Activated naive CD8-positive, alpha-beta T cell (primary cell): ENCODE results near the gene POU2F1.
"Not testable (repeated sequence)": the region's sequence is repeated elsewhere in the genome, so short reads cannot be mapped to it uniquely, and the experiment has no call there.

Experiments
- H3K27ac Mint-ChIP-seq: one replicate; pipeline ENCODE4 v1.8.0; 2021; ENCODE audit warnings: mixed read lengths
- H3K27me3 Mint-ChIP-seq: one replicate; pipeline ENCODE4 v1.8.0; 2021; ENCODE audit warnings: mixed read lengths
- H3K36me3 Mint-ChIP-seq: one replicate; pipeline ENCODE4 v1.8.0; 2021; ENCODE audit warnings: mixed read lengths
- H3K4me1 Mint-ChIP-seq: one replicate; pipeline ENCODE4 v1.8.0; 2021; ENCODE audit warnings: low read depth, mixed read lengths
- H3K4me3 Mint-ChIP-seq: one replicate; pipeline ENCODE4 v1.8.0; 2021; ENCODE audit warnings: mild to moderate bottlenecking, mixed read lengths
- H3K9me3 Mint-ChIP-seq: one replicate; pipeline ENCODE4 v1.8.0; 2021; ENCODE audit warnings: low read depth, mixed read lengths

The POU2F1 gene

DNA sequence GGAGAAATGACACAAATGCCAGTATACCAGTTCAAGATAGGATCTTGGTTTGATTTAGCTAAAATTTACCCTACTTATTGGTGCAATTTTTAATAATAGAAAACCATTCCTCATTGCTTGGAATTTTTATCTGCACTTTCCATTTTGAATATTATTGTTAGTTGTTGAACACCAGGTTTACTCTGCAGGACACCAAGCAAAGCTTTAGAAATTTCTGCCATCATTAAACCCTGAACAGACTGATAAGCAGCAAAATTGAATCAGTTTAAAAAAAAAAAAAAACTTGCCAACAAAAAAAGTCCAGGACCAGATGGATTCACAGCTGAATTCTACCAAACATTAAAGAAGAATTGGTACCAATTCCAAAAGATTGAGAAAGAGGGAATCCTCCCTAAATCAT is 71.5 kb downstream of the POU2F1 start:
- peaks cover 23% of the 10 kb centered on the region for H3K4me1 Mint-ChIP-seq
- H3K36me3 Mint-ChIP-seq: peaks cover 8% of the 10 kb centered on the region
- no peaks in the 10 kb centered on the region for H3K9me3 Mint-ChIP-seq

DNA sequence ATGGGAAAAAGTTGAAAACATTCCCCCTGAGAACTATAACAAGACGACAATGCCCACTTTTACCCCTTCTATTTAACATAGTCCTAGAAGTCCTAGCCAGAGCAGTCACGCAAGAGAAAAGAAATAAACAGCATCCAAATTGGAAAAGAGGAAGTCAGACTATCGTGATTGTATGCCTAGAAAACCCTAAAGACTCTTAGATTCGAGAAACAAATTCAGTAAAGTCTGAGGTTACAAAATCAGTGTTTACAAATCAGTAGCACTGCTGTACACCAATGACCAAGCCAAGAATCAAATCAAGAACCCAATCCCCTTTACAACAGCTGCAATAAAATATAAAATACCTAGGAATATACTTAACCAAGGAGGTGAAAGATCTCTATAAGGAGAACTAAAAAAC is 72.4 kb downstream of the POU2F1 start:
- no peaks in the 10 kb centered on the region for H3K27me3 Mint-ChIP-seq
- no peak overlapping the region for H3K27ac Mint-ChIP-seq
- peaks cover 8% of the 10 kb centered on the region for H3K36me3 Mint-ChIP-seq
- no peaks in the 10 kb centered on the region for H3K9me3 Mint-ChIP-seq
- H3K4me3 Mint-ChIP-seq: no peak overlapping the region
- H3K4me1 Mint-ChIP-seq: peaks cover 21% of the 10 kb centered on the region

More for the DNA sequence above, 71.5 kb downstream of the POU2F1 start:
- Mint-ChIP-seq H3K27me3 (no peaks in the 10 kb centered on the region), H3K27ac (no peak overlapping the region), H3K4me3 (no peak overlapping the region)

DNA sequence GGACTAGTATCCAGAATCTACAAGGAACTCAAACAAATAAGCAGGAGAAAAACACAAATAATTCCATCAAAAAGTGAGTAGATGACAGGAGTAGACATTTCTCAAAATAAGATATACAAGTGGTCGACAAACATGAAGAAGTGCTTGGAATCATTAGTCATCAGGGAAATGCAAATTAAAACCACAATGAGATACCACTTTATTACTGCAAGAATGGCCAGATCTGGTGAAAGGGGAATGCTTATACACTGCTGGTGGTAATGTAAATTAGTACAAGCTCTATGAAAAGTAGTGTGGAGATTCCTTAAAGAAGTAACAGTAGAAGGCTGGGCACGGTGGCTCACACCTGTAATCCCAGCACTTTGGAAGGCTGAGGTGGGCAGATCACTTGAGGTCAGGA is 73.8 kb downstream of the POU2F1 start:
- Mint-ChIP-seq H3K27me3 (no peaks in the 10 kb centered on the region), H3K4me3 (no peak overlapping the region), H3K27ac (no peak overlapping the region), H3K9me3 (no peaks in the 10 kb centered on the region), H3K4me1 (peaks cover 17% of the 10 kb centered on the region), H3K36me3 (peaks cover 10% of the 10 kb centered on the region)

DNA sequence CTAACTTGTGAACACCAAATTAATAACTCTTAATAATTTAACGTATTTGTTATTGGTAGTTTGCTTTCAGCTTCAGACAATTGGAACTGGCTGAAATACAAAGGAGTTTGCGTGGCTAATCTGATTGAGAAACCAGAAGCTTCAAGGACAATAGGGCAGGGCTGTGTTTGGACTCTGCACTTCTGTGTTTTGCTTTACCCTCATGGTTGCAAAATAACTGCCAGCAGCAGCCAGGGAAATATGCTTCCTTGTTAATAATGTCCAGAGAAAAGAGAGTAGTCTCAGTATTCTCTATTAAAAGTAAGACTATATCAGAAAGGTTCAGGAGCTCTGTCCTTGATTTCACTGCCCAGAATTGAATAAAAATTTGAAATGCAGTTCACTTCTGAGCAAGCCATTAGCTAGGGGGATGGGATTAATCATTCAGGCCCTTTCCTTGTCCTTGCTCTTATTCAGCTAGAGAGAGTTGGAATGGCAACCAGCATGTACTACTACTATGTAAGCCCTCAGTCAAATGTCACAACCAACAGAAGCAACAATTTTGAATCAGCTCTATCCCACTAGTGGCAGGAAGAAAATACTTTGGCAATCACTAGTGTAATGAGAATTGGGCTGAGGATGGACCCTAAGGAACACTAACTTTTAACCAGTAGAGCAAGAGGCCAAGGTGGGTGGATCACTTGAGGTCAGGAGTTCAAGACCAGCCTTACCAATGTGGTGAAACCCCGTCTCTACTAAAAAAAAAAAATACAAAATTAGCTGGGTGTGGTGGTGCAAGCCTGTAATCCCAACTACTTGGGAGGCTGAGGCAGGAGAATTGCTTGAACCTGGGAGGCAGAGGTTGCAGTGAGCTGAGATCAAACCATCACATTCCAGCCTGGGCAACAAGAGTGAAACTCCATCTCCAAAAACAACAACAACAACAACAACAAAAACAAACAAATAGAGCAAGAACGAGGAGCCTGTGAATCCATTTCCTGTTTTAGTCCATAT is 76.8 kb downstream of the POU2F1 start:
- Mint-ChIP-seq H3K27ac (no peak overlapping the region), H3K4me3 (no peak overlapping the region), H3K36me3 (peaks cover 8% of the 10 kb centered on the region), H3K9me3 (no peaks in the 10 kb centered on the region), H3K27me3 (no peaks in the 10 kb centered on the region), H3K4me1 (peaks cover 22% of the 10 kb centered on the region)

DNA sequence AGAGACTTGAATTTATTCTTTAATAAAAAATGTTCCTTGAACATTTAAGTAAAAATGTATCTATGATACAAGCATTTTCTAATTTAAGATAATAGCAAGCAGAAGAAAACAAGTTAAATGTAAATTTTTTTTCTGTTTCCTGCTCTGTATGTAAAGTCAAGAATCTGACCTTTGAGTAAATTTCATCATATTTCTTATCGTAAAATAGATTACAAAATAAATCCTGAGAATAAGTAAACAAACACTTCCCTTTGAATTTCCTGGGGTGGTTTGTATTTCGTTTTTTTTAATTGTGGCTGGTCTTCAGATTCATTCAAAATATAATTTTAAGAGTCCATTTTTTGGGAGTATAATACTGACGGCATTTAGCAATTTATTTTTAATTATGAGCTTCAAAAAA is 77.6 kb downstream of the POU2F1 start:
- H3K36me3 Mint-ChIP-seq: peaks cover 8% of the 10 kb centered on the region
- no peak overlapping the region for H3K4me3 Mint-ChIP-seq

DNA sequence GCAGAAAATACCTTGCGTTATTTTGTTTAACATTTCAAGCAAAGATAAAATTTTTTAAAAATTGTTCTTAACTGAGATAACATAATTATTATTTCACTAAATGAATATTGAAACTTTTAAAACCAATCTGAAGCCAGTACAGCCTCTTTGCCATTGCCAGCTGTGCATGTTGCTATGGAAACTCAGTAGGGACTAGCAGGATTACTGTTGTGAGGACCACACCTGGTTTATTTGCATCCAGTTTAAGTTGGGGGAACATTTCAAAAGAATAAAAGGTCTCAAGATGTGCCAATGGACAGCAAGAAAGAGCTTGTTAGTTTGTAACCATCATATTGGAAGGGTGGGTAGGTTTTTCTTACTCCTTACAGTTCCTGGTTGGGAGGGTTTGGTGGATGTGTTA is 80.7 kb downstream of the POU2F1 start:
- peaks cover 2% of the 10 kb centered on the region for H3K36me3 Mint-ChIP-seq
- H3K27ac Mint-ChIP-seq: no peak overlapping the region
- no peaks in the 10 kb centered on the region for H3K27me3 Mint-ChIP-seq
- H3K9me3 Mint-ChIP-seq: no peaks in the 10 kb centered on the region
- no peak overlapping the region for H3K4me3 Mint-ChIP-seq
- H3K4me1 Mint-ChIP-seq: peaks cover 13% of the 10 kb centered on the region

More for the DNA sequence above, 77.6 kb downstream of the POU2F1 start:
- no peaks in the 10 kb centered on the region for H3K9me3 Mint-ChIP-seq
- H3K27ac Mint-ChIP-seq: no peak overlapping the region
- H3K4me1 Mint-ChIP-seq: peaks cover 24% of the 10 kb centered on the region
- no peaks in the 10 kb centered on the region for H3K27me3 Mint-ChIP-seq

DNA sequence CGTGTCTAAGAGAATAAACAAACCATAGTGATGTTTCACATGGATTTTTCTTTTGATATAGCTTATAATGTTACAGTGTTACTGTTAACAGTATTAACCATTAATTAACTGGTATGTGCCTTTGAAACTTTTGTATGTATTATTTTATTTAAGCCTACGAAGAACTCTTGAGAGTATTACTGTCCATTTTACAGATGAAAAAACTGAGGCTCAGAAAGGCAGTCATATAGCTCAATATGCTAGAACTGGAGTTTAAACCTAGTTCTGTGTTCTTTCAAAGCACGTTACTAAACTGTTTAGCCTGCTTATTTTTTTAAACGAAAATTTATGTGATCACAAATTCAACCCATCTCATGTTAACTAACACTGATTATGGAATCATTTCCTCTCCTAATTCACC is 83.5 kb downstream of the POU2F1 start:
- peaks cover 5% of the 10 kb centered on the region for H3K36me3 Mint-ChIP-seq
- no peak overlapping the region for H3K4me3 Mint-ChIP-seq
- H3K27me3 Mint-ChIP-seq: no peaks in the 10 kb centered on the region
- H3K9me3 Mint-ChIP-seq: no peaks in the 10 kb centered on the region
- H3K4me1 Mint-ChIP-seq: peaks cover 19% of the 10 kb centered on the region
- no peak overlapping the region for H3K27ac Mint-ChIP-seq

DNA sequence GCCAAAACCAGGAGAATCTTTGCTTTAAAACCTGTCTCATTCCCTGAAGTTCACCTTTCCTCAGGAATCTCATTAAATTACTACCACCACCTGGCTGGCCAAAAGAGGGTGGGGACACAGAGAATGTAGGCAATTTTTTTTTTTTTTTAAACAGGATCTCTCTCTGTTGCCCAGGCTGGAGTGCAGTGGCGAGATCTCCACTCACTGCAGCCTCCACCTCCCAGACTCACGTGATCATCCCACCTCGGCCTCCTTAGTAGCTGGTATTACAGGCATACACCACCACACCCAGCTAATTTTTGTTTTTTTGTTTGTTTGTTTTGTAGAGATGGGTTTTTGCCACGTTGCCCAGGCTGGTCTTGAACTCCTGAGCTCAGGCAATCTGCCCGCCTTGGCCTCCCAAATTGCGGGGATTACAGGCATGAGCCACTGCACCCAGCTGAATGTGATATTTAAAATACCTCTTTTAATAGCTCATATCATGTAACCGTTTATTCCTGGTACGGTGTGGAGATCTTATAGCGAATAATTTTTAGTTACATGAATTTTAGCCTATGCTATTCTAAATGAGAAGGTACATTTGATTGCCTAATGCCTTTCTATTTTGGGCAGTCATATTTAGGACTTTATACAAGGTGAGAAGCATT is 84.5 kb downstream of the POU2F1 start:
- Mint-ChIP-seq H3K4me1 (peaks cover 14% of the 10 kb centered on the region), H3K9me3 (no peaks in the 10 kb centered on the region), H3K36me3 (peaks cover 4% of the 10 kb centered on the region), H3K4me3 (no peak overlapping the region), H3K27ac (no peak overlapping the region), H3K27me3 (no peaks in the 10 kb centered on the region)

DNA sequence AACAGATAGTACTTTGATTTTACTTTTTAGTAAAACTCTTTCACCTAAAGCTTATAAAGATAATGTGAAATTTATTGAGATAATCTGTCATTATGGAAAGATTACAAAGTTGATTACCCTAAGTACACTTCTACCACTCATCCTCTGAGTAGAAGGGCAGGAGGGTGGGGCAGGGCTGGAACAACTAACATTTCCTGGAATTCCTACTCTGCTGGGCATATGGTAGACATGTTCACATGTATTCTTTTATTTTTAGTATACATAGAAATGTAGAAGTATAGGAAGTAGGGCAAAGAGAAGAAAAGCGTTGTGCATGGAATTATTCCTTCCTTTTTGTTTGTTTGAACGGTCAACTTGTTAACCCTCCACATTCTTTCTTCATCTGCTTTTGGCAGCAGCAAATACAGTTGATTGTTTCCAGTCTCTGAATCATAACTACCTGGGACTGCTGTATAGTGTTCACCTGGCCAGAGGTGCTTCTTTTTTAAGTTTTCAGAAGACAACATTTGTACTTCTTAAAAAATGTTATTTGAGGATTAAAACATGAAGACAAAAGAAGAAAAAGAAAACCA is 85.1 kb downstream of the POU2F1 start:
- H3K27me3 Mint-ChIP-seq: no peaks in the 10 kb centered on the region
- no peak overlapping the region for H3K27ac Mint-ChIP-seq
- H3K9me3 Mint-ChIP-seq: no peaks in the 10 kb centered on the region
- H3K4me3 Mint-ChIP-seq: no peak overlapping the region
- peaks cover 15% of the 10 kb centered on the region for H3K4me1 Mint-ChIP-seq
- H3K36me3 Mint-ChIP-seq: peaks cover 4% of the 10 kb centered on the region

DNA sequence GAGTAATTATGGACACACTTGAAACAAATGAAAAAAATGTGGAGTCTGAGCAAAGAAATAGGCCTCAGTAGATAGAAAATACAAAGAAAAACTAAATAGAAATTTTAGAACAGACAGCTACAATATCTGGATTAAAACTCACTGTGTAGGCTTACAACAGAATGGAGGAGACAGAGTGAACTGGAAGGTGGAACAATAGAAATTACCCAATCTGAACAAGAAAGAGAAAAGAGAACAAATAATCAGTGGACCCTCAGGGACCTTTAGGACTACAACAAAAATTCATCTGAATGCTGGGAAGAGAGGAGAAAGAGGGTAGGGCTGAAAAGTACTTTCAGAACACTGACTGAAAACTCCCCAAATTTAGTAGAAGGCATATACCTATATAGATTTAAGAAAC is 90.0 kb downstream of the POU2F1 start:
- Mint-ChIP-seq H3K9me3 (peaks cover 7% of the 10 kb centered on the region), H3K27ac (no peak overlapping the region), H3K4me1 (peaks cover 15% of the 10 kb centered on the region), H3K36me3 (peaks cover 22% of the 10 kb centered on the region), H3K4me3 (no peak overlapping the region), H3K27me3 (no peaks in the 10 kb centered on the region)

DNA sequence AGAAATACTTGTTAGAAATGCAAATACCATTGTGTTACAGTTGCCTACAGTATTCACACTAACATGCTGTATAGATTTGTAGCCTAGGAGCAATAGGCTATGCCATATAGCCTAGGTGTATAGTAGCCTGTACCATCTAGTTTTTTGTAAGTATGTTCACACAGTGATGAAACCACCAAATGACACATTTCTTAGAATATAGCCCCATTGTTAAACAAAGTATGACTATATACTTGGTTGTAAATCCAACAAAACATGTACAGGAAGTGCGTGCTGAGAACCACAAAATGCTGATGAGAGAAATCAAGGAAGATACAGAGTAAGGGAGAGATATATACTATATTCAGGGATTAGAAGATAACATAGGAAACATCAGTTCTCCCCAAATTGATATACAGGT is 92.2 kb downstream of the POU2F1 start:
- no peaks in the 10 kb centered on the region for H3K27me3 Mint-ChIP-seq
- no peak overlapping the region for H3K27ac Mint-ChIP-seq
- H3K4me3 Mint-ChIP-seq: no peak overlapping the region
- H3K4me1 Mint-ChIP-seq: peaks cover 8% of the 10 kb centered on the region
- peaks cover 36% of the 10 kb centered on the region for H3K36me3 Mint-ChIP-seq
- peaks cover 21% of the 10 kb centered on the region for H3K9me3 Mint-ChIP-seq

DNA sequence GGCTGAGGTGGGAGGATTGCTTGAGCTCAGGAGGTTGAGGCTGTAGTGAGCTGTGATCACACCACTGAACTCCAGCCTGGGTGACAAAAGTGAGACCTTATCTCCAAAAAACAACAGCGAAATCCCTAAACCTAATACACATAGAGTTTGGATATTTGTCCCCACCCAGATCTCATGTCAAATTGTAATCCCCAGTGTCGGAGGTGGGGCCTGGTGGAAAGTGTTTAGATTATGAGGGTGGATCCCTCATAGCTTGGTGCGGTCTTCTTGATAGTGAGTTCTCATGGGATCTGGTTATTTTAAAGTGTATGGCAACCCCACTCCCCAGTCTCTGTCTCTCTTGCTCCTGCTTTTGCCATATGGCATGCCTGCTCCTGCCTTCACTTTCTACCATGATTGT is 94.0 kb downstream of the POU2F1 start:
- H3K4me3 Mint-ChIP-seq: no peak overlapping the region
- H3K27ac Mint-ChIP-seq: no peak overlapping the region
- peaks cover 49% of the 10 kb centered on the region for H3K36me3 Mint-ChIP-seq
- peaks cover 6% of the 10 kb centered on the region for H3K4me1 Mint-ChIP-seq
- H3K27me3 Mint-ChIP-seq: no peaks in the 10 kb centered on the region
- H3K9me3 Mint-ChIP-seq: peaks cover 28% of the 10 kb centered on the region

DNA sequence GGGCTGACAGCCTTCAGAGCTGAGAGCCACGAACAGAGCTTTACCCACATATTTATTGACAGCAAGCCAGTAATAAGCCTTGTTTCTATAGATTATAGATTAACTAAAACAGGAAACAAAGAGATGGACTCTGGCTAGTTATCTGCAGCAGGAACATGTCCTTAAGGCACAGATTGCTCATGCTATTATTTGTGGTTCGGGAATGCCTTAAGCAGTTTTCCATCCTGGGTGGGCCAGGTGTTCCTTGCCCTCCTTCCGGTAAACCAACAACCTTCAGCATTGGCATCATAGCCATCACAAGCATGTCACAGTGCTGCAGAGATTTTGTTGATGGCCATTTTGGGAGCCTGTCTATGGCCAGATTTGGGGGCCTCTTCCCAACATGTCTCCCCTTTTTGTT is 96.8 kb downstream of the POU2F1 start:
- Mint-ChIP-seq H3K4me3 (no peak overlapping the region), H3K4me1 (peaks cover 5% of the 10 kb centered on the region), H3K36me3 (peaks cover 67% of the 10 kb centered on the region), H3K27me3 (no peaks in the 10 kb centered on the region), H3K27ac (no peak overlapping the region), H3K9me3 (peaks cover 45% of the 10 kb centered on the region)

DNA sequence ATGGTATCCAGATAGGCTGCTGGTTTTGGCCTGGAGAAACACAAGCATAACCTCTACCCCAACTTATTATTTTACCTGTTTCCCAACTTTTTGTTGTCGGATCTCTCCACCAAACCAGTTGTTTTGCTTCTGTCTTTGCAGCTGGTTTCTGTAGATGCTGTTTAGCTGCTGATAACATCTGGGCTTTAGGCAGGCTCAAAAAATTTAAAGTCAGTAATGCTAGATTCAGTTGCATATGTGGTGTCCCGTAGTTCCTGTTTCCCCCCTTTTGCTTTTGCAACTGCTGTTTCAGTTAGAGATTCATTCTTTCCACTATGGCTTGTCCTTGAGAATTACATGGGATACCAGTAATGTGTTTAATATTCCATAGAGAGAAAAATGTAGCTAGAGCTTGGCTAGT is 98.5 kb downstream of the POU2F1 start:
- not testable (repeated sequence) for H3K4me3 Mint-ChIP-seq, H3K4me1 Mint-ChIP-seq, H3K27ac Mint-ChIP-seq, H3K27me3 Mint-ChIP-seq
- Mint-ChIP-seq H3K9me3 (peaks cover 53% of the 10 kb centered on the region), H3K36me3 (peaks cover 70% of the 10 kb centered on the region)

DNA sequence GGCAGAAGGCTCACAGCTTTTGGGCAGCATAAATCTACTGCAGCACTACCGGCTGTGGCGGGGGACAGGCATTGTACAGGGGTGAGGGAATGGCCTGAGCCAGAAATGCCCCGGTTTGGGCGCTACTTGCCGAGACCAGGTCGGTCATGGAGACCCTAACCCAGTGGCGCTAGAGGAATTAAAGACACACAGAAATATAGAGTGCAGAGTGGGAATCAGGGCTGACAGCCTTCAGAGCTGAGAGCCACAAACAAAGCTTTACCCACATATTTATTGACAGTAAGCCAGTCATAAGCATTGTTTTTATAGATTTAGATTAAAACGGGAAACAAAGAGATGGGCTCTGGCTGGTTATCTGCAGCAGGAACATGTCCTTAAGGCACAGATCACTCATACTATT is 101.8 kb downstream of the POU2F1 start:
- H3K27ac Mint-ChIP-seq: no peak overlapping the region
- H3K36me3 Mint-ChIP-seq: peaks cover 69% of the 10 kb centered on the region
- no peaks in the 10 kb centered on the region for H3K4me1 Mint-ChIP-seq
- no peaks in the 10 kb centered on the region for H3K27me3 Mint-ChIP-seq
- peaks cover 41% of the 10 kb centered on the region for H3K9me3 Mint-ChIP-seq
- no peak overlapping the region for H3K4me3 Mint-ChIP-seq
